ENCODE data around the gene RWDD4. TPM values are rescaled to one million over a fixed set of nuclear protein-coding genes. Genes with fewer than 3 reads are reported as not detected.
"Not testable (repeated sequence)": the region's sequence is repeated elsewhere in the genome, so short reads cannot be mapped to it uniquely, and the experiment has no call there.

Gene RWDD4
- total RNA-seq, 1 donor from 2014 or later, result 38.6 TPM

- no peak overlapping the region for H3K4me3 ChIP-seq
- TF ChIP-seq, protein P1, sequence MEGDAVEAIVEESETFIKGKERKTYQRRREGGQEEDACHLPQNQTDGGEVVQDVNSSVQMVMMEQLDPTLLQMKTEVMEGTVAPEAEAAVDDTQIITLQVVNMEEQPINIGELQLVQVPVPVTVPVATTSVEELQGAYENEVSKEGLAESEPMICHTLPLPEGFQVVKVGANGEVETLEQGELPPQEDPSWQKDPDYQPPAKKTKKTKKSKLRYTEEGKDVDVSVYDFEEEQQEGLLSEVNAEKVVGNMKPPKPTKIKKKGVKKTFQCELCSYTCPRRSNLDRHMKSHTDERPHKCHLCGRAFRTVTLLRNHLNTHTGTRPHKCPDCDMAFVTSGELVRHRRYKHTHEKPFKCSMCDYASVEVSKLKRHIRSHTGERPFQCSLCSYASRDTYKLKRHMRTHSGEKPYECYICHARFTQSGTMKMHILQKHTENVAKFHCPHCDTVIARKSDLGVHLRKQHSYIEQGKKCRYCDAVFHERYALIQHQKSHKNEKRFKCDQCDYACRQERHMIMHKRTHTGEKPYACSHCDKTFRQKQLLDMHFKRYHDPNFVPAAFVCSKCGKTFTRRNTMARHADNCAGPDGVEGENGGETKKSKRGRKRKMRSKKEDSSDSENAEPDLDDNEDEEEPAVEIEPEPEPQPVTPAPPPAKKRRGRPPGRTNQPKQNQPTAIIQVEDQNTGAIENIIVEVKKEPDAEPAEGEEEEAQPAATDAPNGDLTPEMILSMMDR (IDR thresholded peaks at IDR 0.05), result no peak
- DNase-seq (ENCODE audit: low spot score in 2 of 2), result no peak
- no peaks in the 10 kb centered on the region for H3K9me3 ChIP-seq
- H3K27ac ChIP-seq, result no peak overlapping the region
- no peaks in the 10 kb centered on the region for H3K36me3 ChIP-seq
- intact Hi-C loops (cut with DNase I), result no loop called here
- H3K27me3 ChIP-seq, result no peaks in the 10 kb centered on the region
- peaks cover 0 to 12% of the 10 kb centered on the region in 2 donors for H3K4me1 ChIP-seq
These were observed 26.3 kb downstream of the RWDD4 start for GRCh38 chr4:183632689-183633088.

DNA sequence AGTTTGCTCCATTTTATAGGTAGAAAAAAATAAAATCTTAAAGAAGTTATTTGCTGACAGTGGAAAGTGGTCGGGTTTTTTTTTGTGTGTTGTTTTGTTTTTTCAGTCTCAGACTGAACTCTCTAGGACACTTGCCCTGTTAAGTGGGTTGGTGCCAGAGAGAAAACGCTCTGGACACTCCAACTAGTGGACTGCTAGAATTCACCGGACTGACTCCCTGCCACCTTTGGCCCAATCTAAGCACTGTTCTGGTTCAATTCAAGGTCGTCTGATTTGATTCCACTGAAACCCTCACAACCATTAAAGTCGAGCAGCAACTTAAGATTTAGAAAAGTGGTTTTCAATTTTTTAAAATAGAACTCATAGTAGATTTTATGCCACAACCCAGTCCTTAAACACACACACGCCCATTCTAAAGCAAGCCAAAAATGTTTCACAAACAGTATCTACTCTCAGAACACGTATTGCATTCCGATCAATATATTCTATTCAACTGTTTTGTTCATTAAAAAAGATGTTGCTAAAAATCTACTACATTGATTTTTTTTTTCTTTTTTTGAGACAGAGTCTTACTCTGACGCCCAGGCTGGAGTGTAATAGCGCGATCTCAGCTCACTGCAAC, 27.3 kb downstream of the RWDD4 start:
- TF ChIP-seq, protein P1 (IDR thresholded peaks at IDR 0.05), result no peak
- DNase-seq (ENCODE audit: low spot score in 2 of 2), result no peak
- Histone ChIP-seq H3K36me3 (no peaks in the 10 kb centered on the region), H3K9me3 (no peaks in the 10 kb centered on the region), H3K4me3 (no peak overlapping the region), H3K27me3 (no peaks in the 10 kb centered on the region), H3K27ac (no peak overlapping the region), H3K4me1 (peaks cover 0 to 7% of the 10 kb centered on the region in 2 donors)
- intact Hi-C loops (cut with DNase I), result no loop called here

DNA sequence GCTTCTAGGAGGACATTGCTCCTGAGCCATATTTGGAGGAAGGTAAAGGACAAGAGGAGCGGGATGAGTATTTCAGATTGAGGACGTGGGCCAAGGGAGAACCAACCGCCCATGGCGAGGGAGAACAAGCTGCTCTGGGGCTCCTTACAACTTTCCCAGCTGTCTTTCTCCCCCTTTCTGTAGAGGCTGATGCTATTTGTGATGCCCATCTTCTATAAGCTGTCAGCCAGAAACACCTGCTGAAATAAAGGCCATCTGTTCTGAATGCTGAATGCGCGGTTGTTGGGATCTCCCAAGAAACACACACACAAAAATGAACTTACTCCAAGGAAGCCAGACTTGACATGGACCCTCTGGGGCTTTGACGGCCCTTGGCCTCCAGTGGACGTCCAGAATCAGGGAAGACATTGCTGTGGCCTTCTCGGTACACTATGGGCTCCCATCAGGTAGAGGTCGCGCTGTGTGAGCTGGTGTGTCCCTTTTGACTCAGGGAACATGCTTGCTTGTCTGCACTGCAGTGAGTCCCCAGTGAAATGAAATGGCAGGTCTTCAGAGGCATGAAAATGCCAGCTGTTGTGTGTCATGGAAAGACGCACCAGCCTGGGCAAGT, 30.9 kb downstream of the RWDD4 start:
- peaks cover 0 to 3% of the 10 kb centered on the region in 2 donors for H3K4me1 ChIP-seq
- intact Hi-C loops (cut with DNase I), result no loop called here
- H3K27ac ChIP-seq, result no peak overlapping the region
- DNase-seq (ENCODE audit: low spot score in 2 of 2), result no peak
- H3K27me3 ChIP-seq, result no peaks in the 10 kb centered on the region
- TF ChIP-seq, protein P1 (IDR thresholded peaks at IDR 0.05), result no peak
- H3K4me3 ChIP-seq, result no peak overlapping the region
- no peaks in the 10 kb centered on the region for H3K36me3 ChIP-seq
- H3K9me3 ChIP-seq, result no peaks in the 10 kb centered on the region

- DNase-seq (ENCODE audit: low spot score in 2 of 2); H3K9me3 ChIP-seq; H3K27me3 ChIP-seq; H3K36me3 ChIP-seq; H3K4me1 ChIP-seq; intact Hi-C loops (cut with DNase I); H3K27ac ChIP-seq; H3K4me3 ChIP-seq: not testable (repeated sequence)
These were observed 31.7 kb downstream of the RWDD4 start for GRCh38 chr4:183627286-183627685.

- H3K36me3 ChIP-seq, result no peaks in the 10 kb centered on the region
- H3K9me3 ChIP-seq, result no peaks in the 10 kb centered on the region
- intact Hi-C loops (cut with DNase I), result no loop called here
- no peak for DNase-seq (ENCODE audit: low spot score in 2 of 2)
- no peaks in the 10 kb centered on the region for H3K27me3 ChIP-seq
- no peak overlapping the region for H3K4me3 ChIP-seq
- H3K27ac ChIP-seq, result no peak overlapping the region
- no peaks in the 10 kb centered on the region for H3K4me1 ChIP-seq
- TF ChIP-seq, protein P1 (IDR thresholded peaks at IDR 0.05), result no peak
These were observed 32.8 kb downstream of the RWDD4 start for GRCh38 chr4:183626168-183626567.

GRCh38 chr4:183624548-183624947, 34.4 kb downstream of the RWDD4 start:
- no peaks in the 10 kb centered on the region for H3K4me1 ChIP-seq
- H3K27me3 ChIP-seq, result no peaks in the 10 kb centered on the region
- no peaks in the 10 kb centered on the region for H3K36me3 ChIP-seq
- DNase-seq (ENCODE audit: low spot score in 2 of 2), result no peak
- H3K27ac ChIP-seq, result no peak overlapping the region
- no peak overlapping the region for H3K4me3 ChIP-seq
- intact Hi-C loops (cut with DNase I), result no loop called here
- TF ChIP-seq, protein P1 (IDR thresholded peaks at IDR 0.05), result no peak
- H3K9me3 ChIP-seq, result no peaks in the 10 kb centered on the region
